GM12872 (cell line): ENCODE measurements around the gene LMBR1.

Experiments
- TF ChIP-seq, protein P1 (sequence below): IDR thresholded peaks from 3 replicates; pipeline ENCODE4 v1.5.1; 2011; ENCODE audit warnings: low read depth, mild to moderate bottlenecking, low read length, moderate library complexity; ENCODE audit not compliant: insufficient read depth

The LMBR1 gene

GRCh38 chr7:156751319-156751718, 141.7 kb downstream of the LMBR1 start:
- TF ChIP-seq, protein P1, sequence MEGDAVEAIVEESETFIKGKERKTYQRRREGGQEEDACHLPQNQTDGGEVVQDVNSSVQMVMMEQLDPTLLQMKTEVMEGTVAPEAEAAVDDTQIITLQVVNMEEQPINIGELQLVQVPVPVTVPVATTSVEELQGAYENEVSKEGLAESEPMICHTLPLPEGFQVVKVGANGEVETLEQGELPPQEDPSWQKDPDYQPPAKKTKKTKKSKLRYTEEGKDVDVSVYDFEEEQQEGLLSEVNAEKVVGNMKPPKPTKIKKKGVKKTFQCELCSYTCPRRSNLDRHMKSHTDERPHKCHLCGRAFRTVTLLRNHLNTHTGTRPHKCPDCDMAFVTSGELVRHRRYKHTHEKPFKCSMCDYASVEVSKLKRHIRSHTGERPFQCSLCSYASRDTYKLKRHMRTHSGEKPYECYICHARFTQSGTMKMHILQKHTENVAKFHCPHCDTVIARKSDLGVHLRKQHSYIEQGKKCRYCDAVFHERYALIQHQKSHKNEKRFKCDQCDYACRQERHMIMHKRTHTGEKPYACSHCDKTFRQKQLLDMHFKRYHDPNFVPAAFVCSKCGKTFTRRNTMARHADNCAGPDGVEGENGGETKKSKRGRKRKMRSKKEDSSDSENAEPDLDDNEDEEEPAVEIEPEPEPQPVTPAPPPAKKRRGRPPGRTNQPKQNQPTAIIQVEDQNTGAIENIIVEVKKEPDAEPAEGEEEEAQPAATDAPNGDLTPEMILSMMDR: no peak

- TF ChIP-seq, protein P1: no peak
Observed at GRCh38 chr7:156747718-156748117, 145.3 kb downstream of the LMBR1 start.

DNA sequence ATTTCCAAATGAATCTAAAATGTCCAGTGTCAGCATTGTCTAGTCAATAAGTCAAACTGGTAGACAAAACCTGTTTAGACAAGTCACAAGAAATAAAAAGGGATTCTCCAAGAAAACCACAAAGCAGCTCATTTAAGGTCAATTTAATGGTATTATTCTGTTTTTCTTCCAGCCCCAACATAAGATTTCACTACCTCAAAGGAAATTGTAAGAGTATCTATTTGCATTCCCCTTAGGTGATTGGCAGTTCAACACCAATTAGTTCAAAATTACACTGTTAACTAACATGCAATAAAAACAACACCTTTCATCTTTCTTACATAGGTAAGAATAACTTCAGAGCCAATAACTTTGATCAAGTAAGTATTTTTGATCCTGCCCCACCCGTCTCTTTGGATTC, 146.1 kb downstream of the LMBR1 start:
- TF ChIP-seq, protein P1: no peak

GRCh38 chr7:156739596-156739995, 153.4 kb downstream of the LMBR1 start:
- TF ChIP-seq, protein P1: no peak

GRCh38 chr7:156735851-156736250, 157.1 kb downstream of the LMBR1 start:
- TF ChIP-seq, protein P1: no peak

DNA sequence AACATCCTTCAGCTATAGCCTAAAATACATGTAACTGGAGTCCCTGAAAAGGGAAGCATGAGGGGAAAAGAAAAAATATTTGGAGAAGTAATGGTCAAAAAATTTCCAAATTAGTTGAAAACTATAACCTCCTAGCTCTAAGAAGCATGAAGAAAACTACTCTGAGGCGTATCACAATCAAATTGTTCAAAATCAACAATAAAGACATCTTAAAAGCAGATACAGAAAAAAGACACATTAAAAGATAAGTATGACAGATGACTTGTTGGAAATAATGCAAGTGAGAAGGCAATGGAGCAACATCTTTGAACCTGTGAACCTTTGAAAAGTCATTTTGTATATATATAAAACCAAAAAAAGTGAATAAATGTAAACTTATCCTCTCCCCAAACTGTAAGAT, 159.3 kb downstream of the LMBR1 start:
- TF ChIP-seq, protein P1: no peak

GRCh38 chr7:156732091-156732625, 160.8 kb downstream of the LMBR1 start:
- TF ChIP-seq, protein P1: no peak
